OCI-LY7 (cell line): ENCODE data around the gene CEBPG. TPM values are rescaled to one million over a fixed set of nuclear protein-coding genes. Genes with fewer than 3 reads are reported as not detected.
A peak's percentile ranks its signal among the peaks of the same experiment; 100 is the strongest.

Source experiments
- BruUV-seq: library from RNA; stranded (reverse); fragments of 400-500 nt; replicated peaks from 2 replicates; lab custom pipeline; 2021; lab: Mats Ljungman, UMichigan
- CTCF ChIA-PET: fragments of 300-600 bp; sonication (Branson Sonifier 250); formaldehyde crosslinking; loops from one replicate; lab custom pipeline; 2022; ENCODE audit warnings: antibody characterized with exemption; ENCODE audit not compliant: unreplicated experiment; lab: Charles Lee
- POLR2A ChIA-PET: fragments of 300-600 bp; sonication (Branson Sonifier 250); formaldehyde crosslinking; loops from one replicate; lab custom pipeline; 2022; ENCODE audit warnings: antibody characterized with exemption; lab: Charles Lee
- DNase-seq: peaks from one replicate; pipeline ENCODE4 v3.0.0-alpha.2; 2015; ENCODE audit warnings: low spot score
- H2AFZ ChIP-seq: fragments of 200-600 bp; sonication (generic), shearing (Covaris generic); 2 replicates; pipeline ENCODE4 v1.6.1; 2014; ENCODE audit warnings: mild to moderate bottlenecking, antibody characterized with exemption, low read length, moderate library complexity
- H3K27ac ChIP-seq: fragments of 200-600 bp; sonication (generic); 2 replicates; pipeline ENCODE4 v1.5.1; 2014; ENCODE audit warnings: mixed run types, low read depth, mild to moderate bottlenecking, moderate library complexity, low read length, inconsistent platforms; ENCODE audit not compliant: poor library complexity, severe bottlenecking
- H3K36me3 ChIP-seq: fragments of 200-600 bp; sonication (generic); 2 replicates; pipeline ENCODE4 v1.6.1; 2014; ENCODE audit warnings: mild to moderate bottlenecking, antibody characterized with exemption, low read length, moderate library complexity, mixed read lengths; ENCODE audit not compliant: insufficient read depth
- H3K4me1 ChIP-seq: fragments of 200-600 bp; sonication (generic); 2 replicates; pipeline ENCODE4 v1.5.1; 2014; ENCODE audit warnings: mild to moderate bottlenecking, low read length; ENCODE audit not compliant: insufficient read depth, poor library complexity, severe bottlenecking
- H3K4me2 ChIP-seq: fragments of 200-600 bp; sonication (generic); 2 replicates; pipeline ENCODE4 v1.6.1; 2014; ENCODE audit warnings: mild to moderate bottlenecking, low read length
- H3K4me3 ChIP-seq: fragments of 200-600 bp; sonication (generic); 2 replicates; pipeline ENCODE4 v1.5.1; 2014; ENCODE audit warnings: mild to moderate bottlenecking, low read depth, low read length; ENCODE audit not compliant: poor library complexity, severe bottlenecking
- H3K79me2 ChIP-seq: fragments of 200-600 bp; sonication (generic); 2 replicates; pipeline ENCODE4 v1.6.1; 2016; ENCODE audit warnings: low read depth, mild to moderate bottlenecking, low read length, moderate library complexity, mixed read lengths; ENCODE audit not compliant: insufficient read depth
- H3K9me2 ChIP-seq: fragments of 200-600 bp; sonication (generic); 2 replicates; pipeline ENCODE4 v1.6.1; 2016; ENCODE audit warnings: mild to moderate bottlenecking, low read length, mixed read lengths; ENCODE audit not compliant: insufficient read depth
- H3K9me3 ChIP-seq: fragments of 200-600 bp; sonication (generic); 2 replicates; pipeline ENCODE4 v1.6.1; 2014; ENCODE audit warnings: mild to moderate bottlenecking, mixed run types, low read length, mixed read lengths
- H4K20me1 ChIP-seq: fragments of 200-600 bp; sonication (generic); 2 replicates; pipeline ENCODE4 v1.6.1; 2014; ENCODE audit warnings: mild to moderate bottlenecking, antibody characterized with exemption, low read length, moderate library complexity, mixed read lengths; ENCODE audit not compliant: insufficient read depth
- CTCF ChIP-seq: fragments of 200-600 bp; sonication (generic); conservative IDR thresholded peaks from 2 replicates; pipeline ENCODE4 v1.5.1; 2014; ENCODE audit warnings: mild to moderate bottlenecking, antibody characterized with exemption, low read length, moderate library complexity, mixed read lengths
- EZH2phosphoT487 ChIP-seq: fragments of 200-600 bp; sonication (generic); IDR thresholded peaks from 2 replicates; pipeline ENCODE4 v1.6.1; 2018; ENCODE audit warnings: low read depth, borderline replicate concordance, mild to moderate bottlenecking, mixed run types, antibody characterized with exemption, low read length, moderate library complexity, mixed read lengths
- intact Hi-C: fragments of 100-400 bp; cut with micrococcal nuclease; formaldehyde crosslinking; loops from one replicate; pipeline ENCODE4 v1.10.0; 2022; ENCODE audit not compliant: unreplicated experiment
- total RNA-seq, 2 experiments: library from RNA; depleted of rRNA in 1 of 2; stranded (reverse); fragments of >200 nt in 1 of 2; shearing (Covaris generic) in 1 of 2; gene quantifications; 2 replicates each; pipeline ENCODE4 v1.2.3, GENCODE V29; 2014 to 2022

The CEBPG gene
- total RNA-seq, 2 experiments from 2014 or later: 44.9 to 45.1 TPM

DNA sequence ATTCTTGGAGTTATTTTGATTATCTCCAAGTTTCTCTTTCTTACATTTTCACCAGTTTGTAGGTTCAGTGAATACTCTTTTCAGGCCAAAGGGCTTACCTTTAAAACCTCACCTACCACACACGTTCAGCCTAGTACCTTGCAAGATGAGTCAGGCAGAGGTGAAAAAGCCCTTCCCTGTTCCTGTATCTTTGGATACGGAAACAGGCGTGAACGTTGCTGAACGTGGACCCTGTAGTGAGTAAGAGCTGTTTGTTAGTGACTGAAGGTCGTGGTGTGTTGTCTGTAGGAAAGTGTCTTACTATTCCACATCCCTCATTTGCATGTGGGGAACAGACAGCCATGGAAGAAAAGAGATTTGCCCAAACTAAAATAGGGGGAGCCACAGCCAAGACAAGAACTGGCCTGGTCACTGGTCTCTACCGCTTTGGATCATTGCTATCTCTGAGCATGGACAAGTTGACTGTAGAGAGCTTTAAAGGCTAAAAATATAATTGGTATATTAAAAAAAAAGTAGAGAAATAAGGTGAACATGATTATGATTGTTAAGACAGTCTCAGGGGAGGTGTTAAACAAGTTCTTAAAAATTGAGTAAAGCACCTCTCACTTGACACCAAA, 3.5 kb downstream of the CEBPG start:
- TF ChIP-seq EZH2phosphoT487: no peak
- no peak for TF ChIP-seq CTCF
- Histone ChIP-seq H3K4me2 (0 out of 2 replicates have a peak overlapping the region, but pooled peaks have one; percentile 100), H3K9me2 (no peaks in the 10 kb centered on the region), H3K4me1 (peaks cover 37% of the 10 kb centered on the region), H3K4me3 (no peak overlapping the region), H3K27ac (no peak overlapping the region), H2AFZ (no peak overlapping the region), H3K9me3 (no peaks in the 10 kb centered on the region), H3K79me2 (peaks cover 80% of the 10 kb centered on the region), H3K36me3 (peaks cover 63% of the 10 kb centered on the region), H4K20me1 (peaks cover 64% of the 10 kb centered on the region)
- no peak for DNase-seq
- POLR2A ChIA-PET: interaction anchor here (0.7 to 1.1 kb wide), 2 partner anchors 424 to 441 kb away, joined by 3 read pairs; no protein-coding TSS in a partner anchor
- no TSS peak for BruUV-seq
- intact Hi-C loops: no loop called here
- CTCF ChIA-PET: no interaction called here

GRCh38 chr19:33377586-33378475, 4.3 kb downstream of the CEBPG start:
- no peak overlapping the region for H3K4me3 ChIP-seq
- H3K4me1 ChIP-seq: peaks cover 32% of the 10 kb centered on the region
- BruUV-seq: no TSS peak
- intact Hi-C loops: no loop called here
- H4K20me1 ChIP-seq: peaks cover 64% of the 10 kb centered on the region
- H3K27ac ChIP-seq: no peak overlapping the region
- DNase-seq: no peak
- ChIA-PET CTCF (no interaction called here), POLR2A (interaction anchor here (0.7 to 1.1 kb wide), 3 partner anchors 201 to 442 kb away, joined by 3 read pairs; no protein-coding TSS in a partner anchor)
- no peaks in the 10 kb centered on the region for H3K9me2 ChIP-seq
- no peak overlapping the region for H2AFZ ChIP-seq
- peaks cover 88% of the 10 kb centered on the region for H3K79me2 ChIP-seq
- H3K9me3 ChIP-seq: no peaks in the 10 kb centered on the region
- TF ChIP-seq EZH2phosphoT487 (no peak), CTCF (no peak)
- H3K36me3 ChIP-seq: peaks cover 67% of the 10 kb centered on the region
- no peak overlapping the region for H3K4me2 ChIP-seq
